GM04504 (cell line): Measurements from ENCODE around the gene PRIMA1.

Experiments
- DNase-seq: peaks from one replicate; pipeline ENCODE4 v3.0.0-alpha.2; 2012; ENCODE audit warnings: low read depth

PRIMA1 gene

DNA sequence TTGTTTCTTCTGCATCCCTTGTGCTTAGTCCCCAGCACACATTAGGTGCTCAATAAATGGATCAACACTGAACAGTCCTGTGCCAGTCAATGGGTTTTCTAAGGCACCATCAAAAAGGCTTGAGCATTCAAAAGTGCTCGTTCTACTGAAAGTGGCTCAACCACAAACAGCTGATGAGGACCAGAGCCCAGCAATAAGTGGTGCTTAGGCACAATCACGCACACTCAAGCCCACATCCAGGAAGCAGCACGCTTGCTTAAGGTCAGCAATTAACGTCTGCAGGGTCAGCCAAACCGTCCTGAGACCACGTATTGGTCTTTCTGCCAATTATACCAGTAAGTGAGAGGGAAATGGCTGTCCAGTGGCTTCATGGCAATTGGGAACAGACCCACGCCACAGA, 56.5 kb downstream of the PRIMA1 start:
- DNase-seq: no peak

GRCh38 chr14:93729993-93730392, 58.3 kb downstream of the PRIMA1 start:
- DNase-seq: no peak

- DNase-seq: no peak
These were observed 59.7 kb downstream of the PRIMA1 start for GRCh38 chr14:93728651-93729016.

GRCh38 chr14:93727917-93728650, 60.2 kb downstream of the PRIMA1 start:
- no peak for DNase-seq

GRCh38 chr14:93727039-93727740, 61.1 kb downstream of the PRIMA1 start:
- DNase-seq: no peak

GRCh38 chr14:93725993-93726392, 62.3 kb downstream of the PRIMA1 start:
- no peak for DNase-seq

DNA sequence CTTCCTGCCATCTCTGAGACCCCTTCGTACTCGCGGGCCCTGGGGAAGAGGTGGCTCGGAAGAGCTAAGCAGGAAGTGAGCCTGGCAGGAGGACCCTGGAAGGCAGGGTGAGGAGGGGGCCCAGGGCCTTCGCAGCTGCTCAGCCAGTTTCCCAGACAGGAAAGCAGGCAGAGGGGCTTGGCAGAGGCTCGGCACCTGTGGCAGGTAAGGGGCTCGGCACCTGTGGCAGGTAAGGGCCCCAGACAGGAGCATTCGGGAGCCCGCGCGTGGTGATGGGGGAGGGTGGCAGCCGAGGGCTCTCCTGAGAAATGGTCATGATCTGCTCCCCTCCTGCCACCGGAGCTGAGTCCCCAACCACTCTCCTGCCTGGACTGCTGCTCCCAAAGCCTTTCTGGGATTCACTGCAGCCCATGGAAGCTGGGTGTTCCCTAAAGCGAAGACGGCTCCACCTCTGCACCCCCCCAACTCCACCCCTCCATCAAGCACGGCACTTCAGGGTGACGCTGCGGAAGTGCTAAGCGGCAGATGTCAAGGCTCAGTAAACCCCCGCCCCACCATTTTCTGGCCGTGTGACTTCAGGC, 63.2 kb downstream of the PRIMA1 start:
- no peak for DNase-seq

DNA sequence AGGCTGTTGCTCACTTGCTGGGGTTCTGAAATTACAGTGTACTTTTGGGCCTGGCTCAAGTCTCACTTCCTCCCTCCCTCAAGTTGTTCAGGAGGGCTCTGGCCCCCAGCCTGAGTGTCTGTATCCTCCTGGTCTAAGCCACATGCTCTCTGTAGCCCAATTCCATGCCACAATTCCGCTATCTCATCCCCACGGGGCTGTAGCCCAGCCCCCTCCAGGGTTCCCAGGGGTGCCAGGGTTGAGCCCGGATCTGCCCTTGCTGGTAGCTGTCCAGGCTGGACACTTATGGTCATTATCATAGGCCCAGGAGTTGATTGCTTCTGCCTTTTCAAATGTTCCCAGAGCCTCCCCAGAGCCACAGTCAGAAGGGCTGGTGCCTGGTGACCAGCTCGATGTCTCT, 65.3 kb downstream of the PRIMA1 start:
- no peak for DNase-seq

DNA sequence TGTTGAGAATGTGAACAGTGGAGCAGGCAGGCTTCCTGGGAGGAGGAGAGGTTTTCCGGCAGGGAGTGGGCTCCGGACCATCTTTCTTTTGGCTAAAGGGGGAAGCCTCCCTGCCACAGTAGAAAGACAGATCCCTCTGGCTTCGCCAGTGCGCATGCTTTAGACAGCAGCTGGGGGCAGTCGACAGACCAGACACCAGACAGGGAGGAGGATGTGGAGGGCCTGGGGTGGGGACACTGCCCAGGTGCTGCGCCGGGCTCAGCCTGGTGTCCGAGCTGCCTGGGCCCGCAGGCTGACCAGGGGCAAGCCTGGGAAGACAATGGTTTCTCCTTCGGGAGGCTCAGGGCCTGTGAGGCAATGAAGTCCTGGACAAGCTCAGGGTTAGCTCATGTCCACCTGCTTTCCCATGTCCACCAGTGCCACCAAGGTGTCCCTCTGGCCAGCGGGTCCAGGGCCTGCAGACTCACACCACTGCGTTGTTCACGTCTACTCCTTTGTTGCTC, 67.3 kb downstream of the PRIMA1 start:
- DNase-seq: no peak

- DNase-seq: no peak
These were observed 68.0 kb downstream of the PRIMA1 start for GRCh38 chr14:93720076-93720815.

GRCh38 chr14:93719256-93719655, 69.0 kb downstream of the PRIMA1 start:
- no peak for DNase-seq

DNA sequence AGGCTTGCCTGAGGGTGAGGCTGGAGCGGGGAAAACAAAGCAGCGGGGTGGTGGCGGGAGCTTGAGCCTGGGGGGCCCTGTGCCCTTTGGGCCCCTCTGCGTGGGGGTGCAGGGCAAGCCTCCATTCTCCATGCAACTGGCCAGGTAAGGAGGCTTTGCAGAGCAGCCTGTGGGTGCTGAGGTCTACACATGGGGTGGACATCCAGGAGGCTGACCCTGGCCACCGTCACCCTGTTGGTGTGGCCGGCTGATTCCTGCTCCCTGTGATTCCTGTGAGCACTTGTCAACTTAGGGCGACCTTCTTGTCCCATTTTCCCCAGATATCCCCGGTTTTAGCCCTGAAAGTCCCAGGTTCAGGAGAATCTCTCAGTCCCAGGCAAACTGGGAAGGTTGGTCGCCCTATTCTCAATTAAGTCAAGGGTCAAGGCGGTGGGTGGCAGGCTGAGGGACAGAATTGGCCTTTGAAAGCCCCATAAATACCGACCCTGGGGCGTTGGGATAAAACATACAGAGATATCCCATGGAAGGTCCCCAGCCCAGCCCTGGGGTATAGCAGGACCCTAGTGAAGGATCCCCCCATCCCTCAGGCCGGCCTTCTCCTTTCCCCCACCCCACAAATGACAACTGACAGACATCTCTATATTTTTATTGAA, 70.5 kb downstream of the PRIMA1 start:
- DNase-seq: no peak

DNA sequence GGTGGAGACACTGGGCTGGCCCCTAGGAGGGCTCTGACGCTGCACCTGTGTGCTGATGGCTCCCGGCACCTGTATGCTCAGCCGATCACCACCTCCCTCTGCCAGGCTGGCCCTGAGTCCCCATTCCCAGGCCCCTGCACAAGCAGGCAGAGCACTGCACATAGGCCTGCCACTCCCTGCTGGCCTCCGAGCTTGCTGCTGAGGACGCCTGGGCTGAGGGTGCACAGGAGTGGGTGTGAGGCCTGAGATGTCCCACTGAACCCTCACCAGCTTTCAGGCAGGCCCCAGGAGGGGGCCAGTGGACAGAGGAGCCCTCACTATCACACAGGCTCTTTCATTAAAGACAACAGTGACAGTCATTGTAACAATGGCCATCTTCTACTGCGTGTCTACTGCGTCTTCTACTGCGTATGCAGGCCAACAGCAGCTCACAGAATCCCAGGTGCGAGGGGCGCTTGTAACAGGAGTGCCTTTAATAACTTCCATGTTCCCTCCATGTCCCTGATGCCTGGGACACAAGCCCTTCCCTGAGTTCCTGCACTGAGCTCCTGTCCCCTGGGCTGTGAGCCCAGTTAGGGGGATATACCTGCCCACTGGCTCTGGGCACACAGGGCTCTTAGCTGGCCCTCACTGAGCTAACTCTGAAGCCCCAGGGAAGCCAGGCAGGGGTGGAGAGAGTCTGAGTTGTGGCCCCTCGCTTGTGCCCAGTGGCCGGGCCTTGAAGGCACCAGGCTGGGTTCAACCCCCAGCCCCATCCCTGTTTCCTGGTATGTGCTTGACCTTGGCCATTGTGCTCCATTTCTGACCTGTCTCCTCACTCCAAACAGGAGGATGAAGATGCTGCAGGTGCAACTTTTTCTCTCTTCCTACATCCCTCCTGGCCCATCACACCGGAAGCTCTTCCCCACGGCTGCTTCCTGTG, 71.3 kb downstream of the PRIMA1 start:
- no peak for DNase-seq

DNA sequence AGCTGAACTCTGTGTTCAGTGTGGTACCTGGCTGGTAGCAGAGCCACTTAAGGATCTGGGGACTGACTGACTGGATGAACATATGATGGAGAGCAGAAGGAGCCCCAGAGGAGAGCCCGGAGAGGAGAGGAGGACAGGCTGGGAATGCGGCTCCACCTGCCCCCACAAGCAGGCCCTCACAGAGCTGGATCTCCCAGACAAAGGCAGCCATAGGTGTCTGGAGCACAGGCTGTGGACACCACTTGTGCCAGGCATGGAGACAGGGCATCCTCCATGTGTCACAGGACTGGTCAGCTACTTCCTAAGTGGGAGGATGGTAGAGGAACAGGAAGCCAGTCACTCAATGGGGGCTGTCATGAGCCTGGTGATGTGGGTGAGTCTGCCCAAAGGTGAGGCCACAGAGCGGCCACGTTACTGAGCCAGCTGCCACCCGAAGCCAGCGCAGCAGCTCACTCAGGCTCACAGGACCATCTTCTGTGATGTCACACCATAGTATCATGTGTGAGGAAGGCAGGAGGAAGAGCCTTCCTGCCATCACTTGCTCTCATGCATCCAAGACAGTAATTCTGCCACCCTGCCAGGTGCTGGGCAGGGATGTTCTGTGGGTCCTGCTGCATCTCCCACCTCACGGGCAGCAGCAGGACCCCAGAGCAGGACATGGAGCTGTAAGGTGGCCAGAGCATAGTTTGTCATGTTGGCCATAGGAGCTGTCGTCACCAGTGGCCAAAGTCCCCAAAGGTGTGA, 72.1 kb downstream of the PRIMA1 start:
- no peak for DNase-seq

DNA sequence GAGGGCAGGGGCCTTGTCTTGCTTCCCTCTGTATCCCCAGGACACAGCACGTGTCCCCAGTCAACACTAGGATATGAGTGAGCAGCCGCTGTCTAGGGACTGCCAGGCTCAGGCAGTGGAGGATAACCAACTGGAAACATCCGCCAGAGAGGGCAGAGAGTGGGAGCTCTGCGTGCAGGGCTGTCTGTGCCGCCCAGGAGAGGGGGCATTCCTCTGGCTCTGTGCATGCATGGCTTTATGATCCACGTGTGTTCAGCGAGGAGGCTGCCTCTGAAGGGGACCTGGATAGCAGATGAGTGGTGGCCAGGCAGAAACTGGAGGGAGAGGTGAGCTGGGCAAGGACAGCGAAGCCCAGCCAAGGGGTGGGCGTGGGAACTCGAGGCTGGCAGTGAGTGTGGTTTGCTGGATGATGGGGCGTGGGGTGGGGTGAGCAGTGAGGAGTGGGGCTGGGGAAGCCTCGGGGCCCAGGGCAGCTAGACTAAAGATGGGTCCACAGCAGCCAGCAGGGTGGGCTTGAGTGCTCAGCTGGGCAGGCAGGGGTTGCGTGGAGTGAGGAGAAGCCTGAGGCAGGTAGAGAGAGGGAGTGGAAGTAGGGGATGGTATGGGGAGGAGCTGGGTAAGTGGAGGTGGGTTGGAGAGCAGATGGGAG, 72.9 kb downstream of the PRIMA1 start:
- DNase-seq: no peak

DNA sequence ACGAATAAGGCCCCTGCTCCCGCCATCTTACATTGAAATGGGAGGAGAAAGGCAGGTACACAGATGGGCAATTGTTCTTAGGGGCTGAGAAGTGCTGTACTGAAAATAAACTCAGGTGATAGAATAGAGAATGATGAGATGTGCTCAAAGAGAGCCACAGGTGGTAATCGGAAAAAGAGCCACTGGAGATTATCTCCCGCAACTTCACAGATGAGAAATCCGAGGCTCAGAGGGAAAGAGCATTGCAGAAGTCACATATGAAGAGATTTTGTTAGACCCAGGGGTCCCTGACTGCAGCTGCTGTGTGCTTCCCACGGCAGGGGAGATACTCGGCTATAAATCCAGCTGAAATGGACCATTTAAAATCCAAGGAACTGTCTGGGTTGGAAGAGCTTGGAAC, 73.7 kb downstream of the PRIMA1 start:
- no peak for DNase-seq

- DNase-seq: no peak
These were observed 74.4 kb downstream of the PRIMA1 start for GRCh38 chr14:93713726-93714405.

GRCh38 chr14:93712838-93713724, 75.2 kb downstream of the PRIMA1 start:
- DNase-seq: no peak
